ENCODE measurements around the gene RARS2. TPM values are rescaled to one million over a fixed set of nuclear protein-coding genes. Genes with fewer than 3 reads are reported as not detected.
"Not testable (repeated sequence)": the region's sequence is repeated elsewhere in the genome, so short reads cannot be mapped to it uniquely, and the experiment has no call there.

Gene RARS2
- total and polyA plus RNA-seq, 9 of the 15 experiments (the other 6 are each of a cell fraction or from before 2014, with no cell fraction given), result 30.0 to 92.7 (median 43.4) TPM

DNA sequence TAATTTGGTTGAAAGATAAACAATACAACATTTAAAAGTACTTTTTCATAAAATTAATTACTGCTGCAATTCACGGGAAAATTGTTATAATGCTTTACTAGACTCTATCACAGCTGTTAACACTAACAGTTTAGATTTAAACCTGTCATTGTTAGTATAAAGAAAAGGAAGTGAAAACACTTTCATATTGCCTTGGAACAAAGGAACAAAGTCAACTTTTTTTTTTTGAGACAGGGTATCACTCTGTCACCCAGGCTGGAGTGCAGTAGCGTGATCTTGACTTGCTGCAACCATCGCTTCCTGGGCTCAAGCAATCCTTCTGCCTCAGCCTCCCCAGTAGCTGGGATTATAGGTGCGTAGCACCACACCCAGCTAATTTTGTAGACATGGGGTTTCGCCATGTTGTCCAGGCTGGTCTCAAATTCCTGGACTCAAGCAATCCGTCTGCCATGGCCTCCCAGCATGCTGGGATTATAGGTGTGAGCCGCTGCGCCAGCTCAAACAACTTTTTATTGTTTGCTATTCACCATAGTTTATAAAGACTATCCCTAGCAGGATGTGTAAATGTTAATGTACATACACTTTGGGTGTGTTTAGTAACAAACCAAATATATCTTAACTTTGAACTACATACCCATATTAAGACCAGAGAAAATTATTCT, 94.9 kb downstream of the RARS2 start:
- BruUV-seq (replicated peaks), result no TSS peak
- no peak for DNase-seq (ENCODE audit: extremely low read depth in 1 of 4, low spot score in 3 of 4)
- no peak for ATAC-seq
- no peaks in the 10 kb centered on the region for H3K9me3 ChIP-seq (replicated peaks; ENCODE audit: control insufficient read depth, insufficient read depth, low read depth, low read length)
- H3K4me3 ChIP-seq, result no peak overlapping the region
- intact Hi-C loops (cut with micrococcal nuclease), result no loop called here
- H3K79me2 ChIP-seq (ENCODE audit: control insufficient read depth, insufficient read depth, low read length), result no peaks in the 10 kb centered on the region
- no peaks in the 10 kb centered on the region for H3K4me1 ChIP-seq (replicated peaks in 1 of 2; ENCODE audit: control insufficient read depth in 2 of 2, insufficient read depth in 2 of 2, low read length in 2 of 2)
- H3K9me1 ChIP-seq (ENCODE audit: control insufficient read depth, insufficient read depth, low read length), result no peaks in the 10 kb centered on the region
- no peaks in the 10 kb centered on the region for H3K27me3 ChIP-seq (ENCODE audit: control insufficient read depth in 2 of 2, insufficient read depth in 2 of 2, low read length in 2 of 2)
- H3K36me3 ChIP-seq (ENCODE audit: control insufficient read depth, insufficient read depth, low read length), result no peaks in the 10 kb centered on the region
- FAIRE-seq, result no peak
- no peak for TF ChIP-seq RREB1 (CRISPR knock-in tag; IDR thresholded peaks at IDR 0.05)
- no peak overlapping the region for H3K27ac ChIP-seq (ENCODE audit: extremely low read depth, low read depth, low read length)
- POLR2A ChIA-PET, result interaction anchor here (0.6 to 1.4 kb wide), 2 partner anchors 9 to 47 kb away, joined by 3 to 5 read pairs; no protein-coding TSS in a partner anchor
- no peak overlapping the region for H3K9ac ChIP-seq (ENCODE audit: insufficient read depth in 1 of 2, low read depth in 2 of 2, low read length in 2 of 2)
- in situ Hi-C loops (cut with MboI), result no loop called here
- CTCF ChIA-PET (ENCODE audit: low intra/inter-chr PET ratio), result no interaction called here
- H4K20me1 ChIP-seq (replicated peaks; ENCODE audit: control insufficient read depth, insufficient read depth, low read length), result no peaks in the 10 kb centered on the region
- 92% methylated on average over 8 of the region's 8 CpGs for WGBS (ENCODE audit: insufficient coverage, low coverage, missing lambda C conversion rate)
- H2AFZ ChIP-seq (ENCODE audit: low read depth, low read length), result no peak overlapping the region
- no peak overlapping the region for H3K4me2 ChIP-seq (ENCODE audit: insufficient read depth, low read length)

- not testable (repeated sequence) for H3K36me3 ChIP-seq (ENCODE audit: control insufficient read depth, insufficient read depth, low read length)
- 65% methylated on average over 6 of the region's 8 CpGs for WGBS (ENCODE audit: insufficient coverage, low coverage, missing lambda C conversion rate)
- POLR2A ChIA-PET, result interaction anchor here (0.7 to 1.2 kb wide), 2 partner anchors 13 to 146 kb away, joined by 3 read pairs; no protein-coding TSS in a partner anchor
Observed at GRCh38 chr6:87489326-87489725, 100.5 kb downstream of the RARS2 start.

More at GRCh38 chr6:87489326-87489725, 100.5 kb downstream of the RARS2 start:
- H3K4me2 ChIP-seq (ENCODE audit: insufficient read depth, low read length); H3K4me1 ChIP-seq (replicated peaks in 1 of 2; ENCODE audit: control insufficient read depth in 2 of 2, insufficient read depth in 2 of 2, low read length in 2 of 2); H3K9me1 ChIP-seq (ENCODE audit: control insufficient read depth, insufficient read depth, low read length); DNase-seq (ENCODE audit: extremely low read depth in 1 of 4, low spot score in 3 of 4); H3K27ac ChIP-seq (ENCODE audit: extremely low read depth, low read depth, low read length); H3K4me3 ChIP-seq; in situ Hi-C loops (cut with MboI); BruUV-seq (replicated peaks); H4K20me1 ChIP-seq (replicated peaks; ENCODE audit: control insufficient read depth, insufficient read depth, low read length); FAIRE-seq; H3K79me2 ChIP-seq (ENCODE audit: control insufficient read depth, insufficient read depth, low read length); H3K9me3 ChIP-seq (replicated peaks; ENCODE audit: control insufficient read depth, insufficient read depth, low read depth, low read length); H3K9ac ChIP-seq (ENCODE audit: insufficient read depth in 1 of 2, low read depth in 2 of 2, low read length in 2 of 2); H3K27me3 ChIP-seq (ENCODE audit: control insufficient read depth in 2 of 2, insufficient read depth in 2 of 2, low read length in 2 of 2); ATAC-seq; H2AFZ ChIP-seq (ENCODE audit: low read depth, low read length): not testable (repeated sequence)
- intact Hi-C loops (cut with micrococcal nuclease), result loop anchor here (10.0 kb wide), 1 partner anchor 305 kb away; no protein-coding TSS in a partner anchor
- CTCF ChIA-PET (ENCODE audit: low intra/inter-chr PET ratio), result interaction anchor here (0.6 kb wide), 1 partner anchor 423 kb away, joined by 3 read pairs; no protein-coding TSS in a partner anchor

Measured in K562 (cell line).